Pulmonary artery endothelial cell (primary cell): ENCODE measurements around the gene ST6GALNAC5. TPM values are rescaled to one million over a fixed set of nuclear protein-coding genes. Genes with fewer than 3 reads are reported as not detected.
"Not testable (repeated sequence)": the region's sequence is repeated elsewhere in the genome, so short reads cannot be mapped to it uniquely, and the experiment has no call there.

ENCODE experiments used
- DNase-seq: peaks from one replicate; pipeline ENCODE4 v3.0.0-alpha.2; 2011; ENCODE audit warnings: low read depth, low spot score
- total RNA-seq: library from RNA; depleted of rRNA; stranded (reverse); fragments of >200 nt; gene quantifications from 2 replicates; pipeline ENCODE4 v1.2.3, GENCODE V29; 2014

ST6GALNAC5 gene
- total RNA-seq: not detected in 2 replicates

DNA sequence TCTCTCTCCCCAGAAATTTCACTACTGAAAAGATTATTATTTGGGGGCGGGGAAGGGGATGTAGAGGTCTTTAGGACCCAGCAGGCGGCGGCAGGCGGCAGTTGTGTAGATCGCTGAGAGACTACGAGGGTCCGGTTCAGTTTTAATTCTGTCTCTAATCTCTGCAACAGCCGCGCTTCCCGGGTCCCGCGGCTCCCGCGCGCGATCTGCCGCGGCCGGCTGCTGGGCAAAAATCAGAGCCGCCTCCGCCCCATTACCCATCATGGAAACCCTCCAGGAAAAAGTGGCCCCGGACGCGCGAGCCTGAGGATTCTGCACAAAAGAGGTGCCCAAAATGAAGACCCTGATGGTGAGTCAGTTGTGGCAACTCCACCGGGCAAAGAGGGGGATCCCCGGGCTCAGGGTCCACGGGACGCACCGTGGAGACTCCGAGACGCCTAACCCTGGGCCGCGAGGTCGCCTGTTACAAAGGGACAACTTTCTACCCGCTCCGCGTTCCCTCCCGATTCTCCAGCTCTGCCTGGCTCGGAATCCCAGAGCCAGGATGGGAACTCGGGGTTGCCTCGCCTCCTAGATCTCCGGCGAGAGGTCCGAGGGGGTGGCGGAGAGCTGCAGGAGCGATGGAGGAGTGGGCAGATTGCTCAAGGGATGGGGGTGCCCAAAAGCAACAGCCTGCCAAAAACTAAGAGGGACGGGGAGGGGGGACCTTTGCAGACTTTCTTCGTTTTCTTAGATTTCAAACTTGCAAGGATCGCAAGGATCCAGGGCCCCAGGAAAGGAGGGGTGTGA, at the start of gene ST6GALNAC5:
Gene ST6GALNAC5, plus strand, starts transcription at position 139 of the 789 bp plus-strand sequence.
- no peak for DNase-seq

DNA sequence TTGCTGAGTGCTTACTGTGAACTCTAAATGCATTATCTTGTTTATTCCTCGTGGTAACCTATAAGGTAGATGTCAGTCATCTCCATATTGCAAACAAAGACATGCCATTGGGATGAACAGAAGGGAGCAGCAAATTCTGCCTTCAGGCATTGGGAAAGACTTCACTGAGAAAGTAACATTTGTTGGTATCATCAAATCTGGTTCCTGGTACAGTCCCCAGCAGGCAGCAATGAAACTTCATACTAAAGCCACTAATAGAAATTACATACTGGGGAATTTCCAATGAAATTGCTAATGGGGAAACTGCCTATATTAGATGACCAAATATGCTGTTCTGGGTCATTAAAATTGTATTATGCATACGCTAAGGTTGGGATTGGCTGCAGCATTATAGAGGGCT, 47.3 kb upstream of the ST6GALNAC5 start:
- DNase-seq: no peak

DNA sequence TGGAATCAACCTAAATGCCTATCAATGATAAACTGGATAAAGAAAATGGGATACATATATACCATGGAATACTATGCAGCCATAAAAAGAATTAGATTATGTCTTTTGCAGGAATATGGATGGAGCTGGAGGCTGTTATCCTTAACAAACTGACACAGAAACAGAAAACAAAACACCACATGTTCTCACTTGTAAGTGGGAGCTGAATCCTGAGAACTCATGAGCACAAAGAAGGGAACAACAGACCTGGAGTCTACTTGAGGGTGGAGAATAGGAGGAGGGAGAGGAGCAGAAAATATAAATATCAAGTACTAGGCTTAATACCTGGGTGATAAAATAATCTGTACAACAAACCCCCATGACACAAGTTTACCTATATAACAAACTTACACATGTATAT, 44.3 kb upstream of the ST6GALNAC5 start:
- DNase-seq: not testable (repeated sequence)

DNA sequence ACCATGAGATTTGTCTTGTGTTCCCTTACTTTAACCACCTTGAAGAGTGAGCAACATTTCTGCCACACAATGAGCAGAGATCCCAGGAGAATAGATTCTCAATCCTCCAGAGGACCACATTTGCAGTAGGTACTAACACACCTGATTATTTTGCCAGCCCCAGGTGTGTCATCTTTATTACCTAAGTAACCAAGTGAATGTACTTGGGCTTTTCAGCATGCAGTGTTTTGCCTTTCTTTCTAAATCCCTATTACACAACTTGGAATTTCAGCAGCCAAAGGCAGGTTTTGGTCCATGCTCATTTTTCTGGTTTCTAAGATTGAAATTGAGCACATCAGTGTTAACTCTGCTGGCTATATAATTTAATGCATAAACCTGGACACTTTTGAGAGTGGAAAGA, 43.2 kb upstream of the ST6GALNAC5 start:
- DNase-seq: no peak

DNA sequence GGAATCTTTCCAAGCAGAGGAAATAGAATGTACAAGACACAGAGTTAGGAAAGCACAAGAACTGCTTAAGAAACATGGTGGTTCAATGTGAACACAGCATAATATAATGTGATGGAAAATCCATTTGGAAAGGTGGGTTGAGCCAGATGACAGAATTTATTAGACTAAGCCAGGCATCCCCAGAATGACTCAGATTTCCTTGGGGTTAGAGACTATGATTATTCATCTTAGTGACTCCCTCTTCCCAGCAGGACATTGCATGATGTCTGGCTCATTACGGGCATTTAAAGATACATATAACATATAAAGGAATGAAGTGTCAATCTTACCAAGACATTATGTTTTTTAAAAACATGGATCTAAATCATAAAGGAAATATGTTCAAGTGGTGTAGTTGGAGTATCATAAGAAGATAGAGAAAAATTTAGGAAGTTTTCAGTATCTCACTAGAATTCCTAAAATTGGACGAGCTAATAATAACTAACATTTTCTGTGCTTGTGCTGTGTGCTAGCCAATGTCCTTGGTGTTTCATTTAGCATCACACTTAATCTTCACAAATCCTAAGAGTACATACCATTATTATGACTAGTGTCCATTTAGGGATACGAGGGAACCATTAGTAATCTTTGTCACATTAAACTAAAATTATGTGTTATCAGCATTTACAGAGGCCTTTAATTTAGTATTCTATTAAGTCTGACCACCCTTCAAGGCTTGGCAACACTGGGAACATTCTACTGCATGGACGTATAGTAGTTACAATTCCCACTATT, 41.0 kb upstream of the ST6GALNAC5 start:
- DNase-seq: no peak

DNA sequence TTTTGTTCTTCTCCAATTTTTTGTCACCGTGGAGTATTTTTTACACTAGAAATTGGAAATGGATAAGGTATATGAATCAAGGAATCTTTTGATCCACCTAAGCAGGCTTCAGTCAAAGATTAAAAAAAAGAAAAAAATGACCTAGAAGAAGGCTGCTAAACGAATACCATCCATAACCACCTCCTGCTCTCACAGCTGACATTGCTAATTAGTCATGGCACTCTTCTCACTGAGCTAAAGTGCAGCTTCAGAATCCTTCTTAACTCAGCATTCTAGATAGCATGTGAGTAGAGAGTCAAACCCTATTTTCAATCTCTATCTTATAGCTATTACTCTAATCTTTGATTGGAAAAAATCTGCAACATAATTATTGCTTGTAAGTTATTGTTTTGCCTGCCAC, 40.2 kb upstream of the ST6GALNAC5 start:
- no peak for DNase-seq

DNA sequence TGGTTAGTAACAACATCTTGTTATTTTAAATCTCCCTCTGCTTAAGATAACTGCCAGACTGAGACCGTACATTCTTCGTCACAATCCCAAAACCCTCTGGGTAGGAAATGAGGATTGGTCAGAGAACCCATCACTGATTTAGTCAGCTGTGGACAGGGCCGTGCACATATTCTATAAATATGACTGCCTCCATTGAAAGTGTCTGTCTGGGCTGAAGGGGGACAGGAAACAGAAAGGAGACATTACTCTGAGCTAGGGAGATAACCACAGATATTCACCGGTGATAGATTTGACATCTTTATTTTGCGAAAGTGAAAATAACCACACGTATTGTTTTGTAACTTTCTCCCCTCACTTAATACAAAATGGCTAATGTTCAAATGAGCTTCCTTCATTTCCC, 36.9 kb upstream of the ST6GALNAC5 start:
- no peak for DNase-seq

DNA sequence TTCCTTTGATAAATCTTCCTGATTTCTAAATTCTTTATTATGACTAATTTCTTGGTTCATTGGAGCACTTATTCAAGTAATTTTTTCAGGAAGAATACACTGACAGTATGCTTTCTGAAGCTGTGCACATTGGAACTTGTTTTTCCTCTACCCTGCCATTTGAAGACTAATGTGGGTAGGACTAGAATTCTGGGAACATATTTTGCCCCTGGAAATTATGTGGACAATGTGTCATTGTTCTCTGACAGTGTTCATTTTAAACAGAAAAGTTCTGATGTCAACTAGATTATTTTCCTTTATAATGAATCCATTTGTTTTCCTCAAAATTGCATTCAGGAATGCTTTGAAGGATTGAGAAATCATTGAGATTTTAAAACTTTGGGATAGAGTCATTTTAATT, 34.8 kb upstream of the ST6GALNAC5 start:
- DNase-seq: no peak

DNA sequence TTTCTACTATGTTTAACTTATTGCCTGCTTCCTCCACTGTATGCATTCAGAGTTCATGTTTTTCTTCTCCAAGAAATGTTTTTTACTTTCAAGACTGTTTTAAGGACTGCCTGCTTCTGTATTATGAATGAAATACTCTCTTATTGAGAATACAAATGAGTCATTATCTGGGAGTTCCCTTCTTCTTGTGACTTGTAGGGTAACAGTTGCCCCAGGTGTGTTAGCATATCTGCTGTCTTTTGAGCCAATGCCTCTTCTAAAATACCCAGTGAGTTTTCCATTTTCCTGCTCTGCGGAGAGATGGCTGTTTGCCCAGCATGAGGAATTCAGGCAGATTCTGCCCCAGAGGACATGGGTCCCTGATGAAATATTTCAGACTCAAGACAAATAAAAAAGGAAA, 34.1 kb upstream of the ST6GALNAC5 start:
- DNase-seq: no peak

DNA sequence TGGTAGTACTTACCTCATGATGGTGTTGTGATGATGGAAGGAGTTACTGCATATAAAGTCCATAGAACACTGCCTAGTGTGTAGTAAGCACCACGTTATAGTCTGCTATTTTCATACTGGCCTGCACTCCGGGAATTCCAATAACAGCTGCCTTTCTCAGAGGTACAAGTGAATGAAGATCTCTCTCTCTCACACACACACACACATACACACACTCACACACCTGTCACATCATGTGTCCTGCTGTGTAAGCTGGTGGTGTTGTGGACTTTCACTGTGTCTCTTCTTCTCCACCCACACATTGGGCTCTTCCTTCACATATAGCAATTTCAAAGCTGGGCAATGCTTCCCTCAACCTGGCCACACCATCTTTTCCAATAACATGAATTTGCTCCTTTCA, 33.4 kb upstream of the ST6GALNAC5 start:
- DNase-seq: no peak

DNA sequence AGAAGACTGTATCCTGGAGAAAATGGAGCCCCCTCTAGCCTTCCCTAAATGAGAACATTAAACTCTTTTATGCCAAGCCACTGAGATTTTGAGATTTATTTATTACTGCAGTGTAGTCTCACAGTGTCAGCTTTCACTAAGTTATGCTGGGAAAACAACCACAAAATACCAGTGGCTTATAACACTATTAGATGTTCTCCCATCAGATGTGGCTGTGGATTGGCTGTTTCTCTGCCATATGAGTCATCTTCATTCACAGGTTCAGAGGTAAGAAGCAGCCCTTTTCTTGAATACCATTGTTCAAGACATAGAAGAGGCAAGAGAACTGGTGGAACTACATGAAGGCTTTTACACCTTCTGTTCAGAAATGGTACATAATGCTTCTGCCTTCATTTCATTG, 32.1 kb upstream of the ST6GALNAC5 start:
- no peak for DNase-seq

DNA sequence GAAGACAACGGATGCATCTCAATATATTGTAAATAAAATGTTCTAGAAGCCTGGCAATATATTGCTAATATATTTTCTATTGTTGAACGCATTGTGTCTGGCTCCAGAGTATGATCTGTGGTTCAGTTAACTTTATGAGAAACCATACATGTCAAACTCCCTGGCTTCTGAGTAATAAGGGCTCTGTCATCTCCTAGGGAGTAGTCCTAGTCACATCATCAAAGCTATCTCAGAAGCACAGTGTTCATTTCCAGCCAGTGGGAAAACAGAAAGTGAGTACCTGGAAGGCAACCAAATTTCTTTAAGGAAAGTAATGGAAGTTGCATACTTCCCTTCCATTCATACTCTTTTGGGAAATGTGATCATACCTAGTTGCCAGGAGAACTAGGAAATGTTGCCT, 27.0 kb upstream of the ST6GALNAC5 start:
- no peak for DNase-seq

DNA sequence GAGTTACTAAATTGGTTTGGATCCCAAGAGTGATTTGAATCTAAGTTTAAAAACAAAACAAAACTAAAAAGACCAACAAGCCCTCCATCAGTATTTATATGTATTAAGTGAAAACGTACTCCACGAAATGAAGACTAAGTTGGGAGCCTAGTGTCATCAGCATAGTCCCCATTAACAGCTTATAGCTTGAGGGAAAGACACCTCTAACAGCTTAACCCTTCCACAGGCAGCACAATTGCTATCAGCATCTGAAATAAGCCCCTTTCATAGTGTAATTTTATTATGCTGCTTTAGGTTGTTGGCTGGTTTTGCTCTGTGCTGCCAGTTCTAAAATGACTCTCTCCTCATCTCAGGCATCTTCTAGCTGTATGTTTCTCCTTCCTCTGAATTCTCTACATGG, 25.8 kb upstream of the ST6GALNAC5 start:
- no peak for DNase-seq

DNA sequence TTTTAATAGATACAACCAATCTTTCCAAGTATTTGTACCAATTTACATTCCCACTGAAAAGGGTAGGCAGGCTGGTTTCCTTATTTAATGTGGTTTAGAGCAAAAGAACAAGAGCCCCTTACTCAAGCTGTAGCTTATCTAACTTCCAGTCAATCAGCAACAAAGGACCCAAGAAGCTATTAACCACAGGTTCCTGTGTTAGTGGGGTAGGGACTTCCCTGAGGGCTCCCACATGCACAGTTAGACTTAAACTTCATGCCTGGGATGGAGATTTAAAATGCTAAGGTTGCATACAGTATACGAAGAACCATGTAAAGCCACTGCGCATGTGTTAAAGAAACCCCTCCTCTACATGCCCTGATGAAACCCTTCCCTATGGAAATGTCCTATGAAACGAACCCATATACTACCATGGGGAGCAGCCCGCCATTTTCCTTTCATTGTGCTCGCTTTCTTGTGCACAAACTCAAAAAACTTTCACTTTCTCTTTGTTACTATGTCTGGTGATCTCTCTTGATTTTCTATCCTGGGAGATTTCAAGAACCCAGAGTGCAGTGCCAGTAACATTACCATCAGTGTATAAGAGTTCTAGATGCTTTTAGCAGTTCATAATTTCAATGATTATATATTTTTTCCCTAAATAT, 23.3 kb upstream of the ST6GALNAC5 start:
- no peak for DNase-seq

DNA sequence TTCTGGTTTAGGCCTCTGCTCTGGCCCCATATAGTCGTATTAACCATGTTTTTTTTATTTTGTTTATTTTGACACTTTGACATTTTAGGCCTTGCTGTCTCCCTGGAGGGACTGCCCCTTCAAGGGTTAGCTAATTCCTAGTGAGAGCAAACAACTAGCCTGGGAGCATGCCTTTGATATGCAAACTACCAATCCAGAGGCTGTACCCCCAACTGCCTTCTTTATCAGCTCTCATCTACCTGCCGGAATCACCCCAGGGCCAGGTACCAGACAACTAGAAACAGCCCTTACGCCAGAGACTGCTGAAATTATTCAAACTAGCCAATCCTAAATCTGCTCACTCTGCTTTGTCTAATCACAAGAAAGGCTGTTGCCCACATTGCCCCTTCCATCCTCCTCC, 13.0 kb upstream of the ST6GALNAC5 start:
- DNase-seq: no peak

DNA sequence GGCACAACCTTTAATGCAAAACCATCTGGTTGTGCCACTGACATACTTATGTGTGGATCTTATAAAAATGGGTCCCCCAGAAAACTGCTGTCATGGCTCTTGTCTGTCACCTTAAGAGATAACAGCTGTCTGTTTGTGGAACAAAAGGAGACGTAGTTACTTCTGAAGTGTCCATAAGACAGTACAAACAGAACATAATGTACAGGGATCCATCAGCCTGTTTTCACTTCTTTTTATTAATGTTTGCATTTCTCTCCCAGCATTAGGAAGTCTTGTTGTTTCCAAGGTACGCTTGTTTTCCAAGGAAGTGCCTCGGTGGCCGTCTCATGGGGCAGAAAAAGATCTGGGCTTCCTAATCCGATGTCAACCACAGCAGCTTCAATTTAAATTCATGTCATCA, 11.2 kb upstream of the ST6GALNAC5 start:
- DNase-seq: no peak

DNA sequence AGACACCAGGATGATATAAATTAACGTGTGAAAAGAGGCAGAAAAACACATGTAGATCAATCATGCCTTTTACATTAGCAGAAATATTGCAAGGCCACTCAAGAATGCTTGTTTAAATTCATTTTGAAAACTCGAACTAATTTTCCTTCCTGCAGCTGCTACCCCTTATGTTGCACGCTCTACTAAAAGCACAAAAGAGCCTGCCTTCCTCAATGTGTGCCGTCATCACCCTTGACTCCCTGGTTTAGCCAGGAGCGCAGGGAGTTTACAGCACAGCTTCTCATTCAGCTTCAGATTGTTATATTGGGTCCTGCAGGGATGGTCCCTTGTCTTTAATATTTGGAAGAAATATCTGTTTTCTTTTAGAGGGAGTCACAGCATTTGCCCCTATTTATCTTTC, 10.1 kb upstream of the ST6GALNAC5 start:
- DNase-seq: no peak

DNA sequence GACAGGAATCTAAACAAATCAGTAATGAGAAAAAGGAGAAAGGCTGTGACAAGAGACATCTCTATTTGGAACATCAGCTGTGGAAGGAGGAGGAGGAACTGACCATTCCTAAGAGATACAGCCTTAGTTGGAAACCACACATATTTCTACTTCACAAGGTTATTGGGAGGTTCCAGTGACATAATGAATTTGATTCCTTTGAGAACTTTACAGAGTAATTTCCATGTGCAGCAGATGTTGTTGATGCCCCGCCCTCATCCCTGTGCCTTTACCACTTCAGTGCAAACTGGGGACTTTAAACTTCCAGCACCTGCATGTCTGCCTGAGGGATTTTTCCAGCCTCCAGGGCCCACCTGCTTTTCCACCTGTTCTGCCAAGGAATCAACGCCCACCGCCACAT, 9.3 kb upstream of the ST6GALNAC5 start:
- no peak for DNase-seq

DNA sequence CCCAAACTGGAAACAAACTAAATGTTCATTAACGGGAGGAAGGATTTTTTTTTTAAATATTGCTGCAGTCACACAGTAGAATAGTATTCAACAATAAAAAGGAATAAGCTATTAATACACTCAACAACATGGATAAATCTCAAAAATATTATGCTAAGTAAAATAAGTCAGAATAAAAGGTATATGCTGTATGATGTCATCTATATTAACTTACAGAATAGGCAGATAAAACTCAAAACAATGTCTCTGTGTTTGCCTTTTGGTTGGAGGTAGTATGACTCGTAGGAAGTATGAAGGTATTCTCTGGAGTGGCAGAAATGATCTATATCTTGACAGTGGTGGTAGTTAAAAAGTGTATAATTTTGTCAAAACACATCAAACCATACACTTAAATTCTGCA, 6.1 kb upstream of the ST6GALNAC5 start:
- DNase-seq: no peak

DNA sequence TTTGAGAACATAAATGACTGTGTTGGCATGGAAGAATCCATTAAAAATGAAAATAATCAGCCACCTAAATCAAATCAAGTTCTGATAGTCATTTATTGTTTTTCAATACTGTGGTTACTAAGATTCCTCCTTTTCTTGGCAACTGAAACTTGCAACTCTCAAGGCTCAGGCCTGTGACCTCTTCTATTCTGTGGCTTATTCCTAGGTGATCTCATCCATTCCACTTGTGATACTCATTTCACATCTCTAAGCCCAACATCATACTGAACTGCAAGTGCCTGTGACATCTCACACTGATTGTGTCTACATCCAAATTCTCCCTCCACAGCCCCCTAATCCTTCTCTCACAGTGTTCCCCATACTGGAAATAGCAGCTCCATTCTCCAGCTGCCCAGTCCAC, 4.8 kb upstream of the ST6GALNAC5 start:
- DNase-seq: no peak

DNA sequence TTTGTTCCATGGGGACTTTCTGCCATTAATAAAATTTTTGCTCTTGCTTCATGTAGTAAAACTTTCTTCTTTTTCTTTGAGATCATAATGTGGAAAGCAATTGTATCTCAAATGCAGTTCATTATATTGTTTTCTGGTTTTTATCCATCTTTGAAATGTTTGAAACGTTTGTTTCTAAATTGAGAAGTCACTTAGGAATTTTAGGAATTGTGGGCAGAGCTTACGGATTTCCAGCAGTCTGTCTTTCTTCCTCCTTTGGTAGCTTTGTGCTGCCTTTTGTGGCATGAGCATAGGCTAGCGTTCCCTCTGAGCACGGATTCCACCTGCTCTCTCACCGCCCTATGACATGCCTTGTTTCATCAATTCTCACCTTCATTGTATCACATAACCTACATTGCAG, 2.9 kb upstream of the ST6GALNAC5 start:
- no peak for DNase-seq

DNA sequence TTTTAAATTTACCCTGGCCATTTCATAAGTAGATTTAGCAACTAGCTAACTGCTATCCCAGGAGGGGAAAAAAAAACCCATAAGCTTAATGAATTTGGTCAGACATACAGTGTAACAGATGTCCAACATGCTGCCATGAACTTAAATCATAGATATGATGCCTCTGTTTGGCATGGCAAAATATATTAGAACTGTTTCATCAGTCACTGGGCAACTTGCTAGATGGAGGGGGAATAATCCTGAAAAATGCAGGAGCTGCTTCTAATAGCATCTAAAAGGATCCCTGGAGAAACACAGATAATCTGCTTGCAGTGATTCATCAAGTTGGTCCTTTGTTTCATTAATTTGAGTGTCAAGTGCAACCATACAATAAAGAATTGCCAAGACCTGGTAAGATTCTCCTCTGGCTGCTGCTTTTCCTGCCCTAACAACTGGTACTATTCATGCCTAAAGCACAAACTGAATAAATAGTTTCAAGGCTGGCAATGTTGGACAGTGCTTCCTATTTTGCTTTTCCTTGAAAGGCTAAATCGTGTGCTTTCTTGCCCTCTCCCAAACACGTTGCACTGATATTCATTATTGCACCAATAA, 1.5 kb upstream of the ST6GALNAC5 start:
- no peak for DNase-seq
